HFF-Myc (cell line): ENCODE results near the gene B4GALT1.
A peak's percentile ranks its signal among the peaks of the same experiment; 100 is the strongest.

Experiments
- DNase-seq: peaks from one replicate; pipeline ENCODE4 v3.0.0-alpha.2; 2011; ENCODE audit warnings: low read depth; ENCODE audit errors: extremely low read depth
- H3K4me3 ChIP-seq: replicated peaks from 2 replicates; pipeline ENCODE4 v1.5.1; 2011; ENCODE audit warnings: low read depth, mild to moderate bottlenecking, control low read depth, low read length
- CTCF ChIP-seq: IDR thresholded peaks from 2 replicates; pipeline ENCODE4 v1.5.1; 2012; ENCODE audit warnings: mild to moderate bottlenecking, low read depth, low read length, control low read depth; ENCODE audit errors: missing control alignments

The B4GALT1 gene

GRCh38 chr9:33082538-33083326 is 84.4 kb downstream of the B4GALT1 start:
- DNase-seq = no peak
- TF ChIP-seq CTCF = no peak
- H3K4me3 ChIP-seq = no peak overlapping the region

GRCh38 chr9:33082128-33082527 is 85.0 kb downstream of the B4GALT1 start:
- no peak for DNase-seq
- no peak for TF ChIP-seq CTCF
- H3K4me3 ChIP-seq = no peak overlapping the region

- DNase-seq = peak; percentile 83
- H3K4me3 ChIP-seq = peak overlapping the region; percentile 20; the same call in 1 of the 2 replicates
- peak; percentile 65 for TF ChIP-seq CTCF
These were observed 85.8 kb downstream of the B4GALT1 start for GRCh38 chr9:33081128-33081851.

- H3K4me3 ChIP-seq = peak overlapping the region; percentile 20; the same call in 1 of the 2 replicates
- no peak for DNase-seq
- TF ChIP-seq CTCF = no peak
These were observed 86.6 kb downstream of the B4GALT1 start for GRCh38 chr9:33080534-33080933.

- no peak for TF ChIP-seq CTCF
- peak within 1 kb of the TSS; percentile 90 for H3K4me3 ChIP-seq
- DNase-seq = peak; percentile 95
These were observed 90.8 kb downstream of the B4GALT1 start, which contains the start of gene SMU1 for GRCh38 chr9:33076046-33077004. Gene SMU1, minus strand, starts transcription at chr9:33076674. Its CDS starts 66 bp downstream, at chr9:33076608.

- TF ChIP-seq CTCF = no peak
- H3K4me3 ChIP-seq = no peak overlapping the region
- DNase-seq = no peak
These were observed 98.1 kb downstream of the B4GALT1 start for GRCh38 chr9:33068991-33069390.
